CD4-positive, alpha-beta memory T cell (primary cell): ENCODE results near the gene MAP2K3. TPM values are rescaled to one million over a fixed set of nuclear protein-coding genes. Genes with fewer than 3 reads are reported as not detected.
A peak's percentile ranks its signal among the peaks of the same experiment; 100 is the strongest.

Experiments
- CTCF ChIA-PET: fragments of 350-600 bp; sonication (Branson Sonifier 250); formaldehyde crosslinking; loops from one replicate; lab custom pipeline; 2021; ENCODE audit warnings: inconsistent platforms; ENCODE audit not compliant: partially characterized antibody; lab: Charles Lee
- POLR2A ChIA-PET: fragments of 350-600 bp; sonication (Branson Sonifier 250); formaldehyde crosslinking; loops from one replicate; lab custom pipeline; 2021; ENCODE audit not compliant: partially characterized antibody; lab: Charles Lee
- DNase-seq, 5 donors: peaks; one replicate each; pipeline versions ENCODE4 v3.0.0 to v3.0.0-alpha.2; 2020 to 2022; ENCODE audit warnings: mixed read lengths in 1 of 5
- H3K27ac ChIP-seq: one replicate; pipeline ENCODE4 v1.7.0; 2013; ENCODE audit warnings: low read depth, low read length
- H3K27me3 ChIP-seq: 2 replicates; pipeline ENCODE4 v1.7.0; 2013; ENCODE audit warnings: mild to moderate bottlenecking, low read length, moderate library complexity; ENCODE audit not compliant: insufficient read depth
- H3K36me3 ChIP-seq: 2 replicates; pipeline ENCODE4 v1.7.0; 2013; ENCODE audit warnings: mild to moderate bottlenecking, low read length, moderate library complexity; ENCODE audit not compliant: insufficient read depth
- H3K4me1 ChIP-seq: 2 replicates; pipeline ENCODE4 v1.7.0; 2013; ENCODE audit warnings: mild to moderate bottlenecking, low read length, moderate library complexity; ENCODE audit not compliant: insufficient read depth
- H3K4me3 ChIP-seq, 2 donors: one replicate each; pipeline ENCODE4 v1.7.0; 2013; ENCODE audit warnings: low read length in 2 of 2, mild to moderate bottlenecking in 1 of 2
- H3K9me3 ChIP-seq, 2 donors: one replicate each; pipeline ENCODE4 v1.7.0; 2013; ENCODE audit warnings: low read length in 2 of 2, control low read depth in 1 of 2; ENCODE audit not compliant: control insufficient read depth in 1 of 2
- H3K27ac Mint-ChIP-seq, 7 donors: one replicate each; pipeline ENCODE4 v1.8.0; 2020 to 2021; ENCODE audit warnings: mixed read lengths in 7 of 7, mild to moderate bottlenecking in 6 of 7, inconsistent platforms in 3 of 7, moderate library complexity in 3 of 7
- H3K27me3 Mint-ChIP-seq, 2 donors: one replicate each; pipeline ENCODE4 v1.8.0; 2020 to 2021; ENCODE audit warnings: mixed read lengths in 2 of 2
- H3K36me3 Mint-ChIP-seq, 2 donors: one replicate each; pipeline ENCODE4 v1.8.0; 2020 to 2021; ENCODE audit warnings: mixed read lengths in 2 of 2, inconsistent platforms in 1 of 2, mild to moderate bottlenecking in 1 of 2
- H3K4me1 Mint-ChIP-seq, 4 donors: one replicate each; pipeline ENCODE4 v1.8.0; 2020 to 2021; ENCODE audit warnings: mixed read lengths in 4 of 4, mild to moderate bottlenecking in 1 of 4
- H3K4me3 Mint-ChIP-seq, 8 donors: one replicate each; pipeline ENCODE4 v1.8.0; 2020 to 2021; ENCODE audit warnings: mixed read lengths in 8 of 8, mild to moderate bottlenecking in 7 of 8, moderate library complexity in 6 of 8, inconsistent platforms in 3 of 8
- H3K9me3 Mint-ChIP-seq, 8 donors: one replicate each; pipeline ENCODE4 v1.8.0; 2020 to 2021; ENCODE audit warnings: mixed read lengths in 8 of 8, mild to moderate bottlenecking in 5 of 8, inconsistent platforms in 3 of 8, moderate library complexity in 1 of 8
- intact Hi-C: fragments of 100-400 bp; cut with micrococcal nuclease; formaldehyde crosslinking; loops from one replicate; pipeline ENCODE4 v1.15.1; 2023
- polyA plus RNA-seq, 2 donors: library from polyadenylated mRNA; unstranded; fragments of 300-500 nt; fragmentation: Illumina TruSeq; gene quantifications; one replicate each; pipeline ENCODE4 v1.2.3, GENCODE V29; 2021
- total RNA-seq, 2 experiments: library from RNA; stranded (reverse); gene quantifications; one replicate each; pipeline ENCODE4 v1.2.3, GENCODE V29; 2021

Gene MAP2K3
- total and polyA plus RNA-seq, 4 experiments from 2014 or later, result 48.5 to 88.9 (median 57.9) TPM

- no peaks in the 10 kb centered on the region for H3K9me3 ChIP-seq
- peak; percentile 80 to 86 (median 82) for DNase-seq
- Mint-ChIP-seq H3K4me1 (peaks cover 36 to 69% (median 49%) of the 10 kb centered on the region in 4 donors), H3K27ac (peak overlapping the region; percentile 66 to 90 (median 88)), H3K27me3 (no peaks in the 10 kb centered on the region), H3K9me3 (no peaks in the 10 kb centered on the region), H3K4me3 (peak overlapping the region in 4 of 8 donors; percentile 21 to 78 (median 37)), H3K36me3 (peaks cover 0 to 3% of the 10 kb centered on the region in 2 donors)
- ChIA-PET POLR2A (interaction anchor here (0.5 to 1.8 kb wide), 4 partner anchors 7 to 233 kb away, joined by 3 to 15 read pairs (median 6); partner anchors contain the start of gene NATD1), CTCF (interaction anchor here (1.2 to 8.2 kb wide), 13 partner anchors 7 to 245 kb away, joined by 3 to 87 read pairs (median 13); partner anchors contain the start of genes NATD1 and TMEM11)
- H3K27ac ChIP-seq, result peak overlapping the region; percentile 24
- intact Hi-C loops, result loop anchor here (1.0 to 5.0 kb wide), 5 partner anchors 8 to 272 kb away; partner anchors contain the start of gene DHRS7B
- no peak overlapping the region for H3K4me3 ChIP-seq
- peaks cover 57% of the 10 kb centered on the region for H3K4me1 ChIP-seq
- no peaks in the 10 kb centered on the region for H3K27me3 ChIP-seq
- H3K36me3 ChIP-seq, result no peaks in the 10 kb centered on the region
Measured at GRCh38 chr17:21280081-21280518, 4.4 kb upstream of the MAP2K3 start.

- intact Hi-C loops, result loop anchor here (5.0 kb wide), 1 partner anchor 270 kb away; no protein-coding TSS in a partner anchor
- CTCF ChIA-PET, result interaction anchor here (0.9 to 8.2 kb wide), 3 partner anchors 34 to 232 kb away, joined by 3 to 87 read pairs (median 3); no protein-coding TSS in a partner anchor
- peaks cover 57% of the 10 kb centered on the region for H3K4me1 ChIP-seq
- no peaks in the 10 kb centered on the region for H3K36me3 ChIP-seq
- peak in 1 of 5 donors; percentile 19 for DNase-seq
- Mint-ChIP-seq H3K4me3 (peak overlapping the region in 3 of 8 donors; percentile 39 to 84 (median 72)), H3K27me3 (no peaks in the 10 kb centered on the region), H3K9me3 (no peaks in the 10 kb centered on the region), H3K36me3 (peaks cover 0 to 17% of the 10 kb centered on the region in 2 donors), H3K4me1 (peaks cover 42 to 76% (median 54%) of the 10 kb centered on the region in 4 donors), H3K27ac (peak overlapping the region in 6 of 7 donors; percentile 11 to 81 (median 66))
- no peak overlapping the region for H3K4me3 ChIP-seq
- no peaks in the 10 kb centered on the region for H3K27me3 ChIP-seq
- H3K27ac ChIP-seq, result no peak overlapping the region
- no peaks in the 10 kb centered on the region for H3K9me3 ChIP-seq
- POLR2A ChIA-PET, result interaction anchor here (0.9 kb wide), 1 partner anchor 68 kb away, joined by 3 read pairs; no protein-coding TSS in a partner anchor
Measured at GRCh38 chr17:21282231-21282630, 2.3 kb upstream of the MAP2K3 start.

- POLR2A ChIA-PET, result interaction anchor here (0.9 kb wide), 1 partner anchor 68 kb away, joined by 3 read pairs; no protein-coding TSS in a partner anchor
- Histone ChIP-seq H3K27me3 (no peaks in the 10 kb centered on the region), H3K9me3 (no peaks in the 10 kb centered on the region), H3K4me1 (peaks cover 56% of the 10 kb centered on the region), H3K4me3 (no peak overlapping the region), H3K36me3 (no peaks in the 10 kb centered on the region), H3K27ac (no peak overlapping the region)
- Mint-ChIP-seq H3K4me1 (peaks cover 43 to 76% (median 57%) of the 10 kb centered on the region in 4 donors), H3K4me3 (peak overlapping the region in 6 of 8 donors; percentile 40 to 99 (median 95)), H3K27ac (peak overlapping the region; percentile 29 to 83 (median 75)), H3K27me3 (no peaks in the 10 kb centered on the region), H3K36me3 (peaks cover 0 to 22% of the 10 kb centered on the region in 2 donors), H3K9me3 (no peaks in the 10 kb centered on the region)
- CTCF ChIA-PET, result interaction anchor here (8.2 kb wide), 1 partner anchor 231 kb away, joined by 87 read pairs; no protein-coding TSS in a partner anchor
- intact Hi-C loops, result loop anchor here (5.0 kb wide), 1 partner anchor 269 kb away; no protein-coding TSS in a partner anchor
- peak in 1 of 5 donors; percentile 34 for DNase-seq
Measured at GRCh38 chr17:21282850-21283249, 1.7 kb upstream of the MAP2K3 start.

GRCh38 chr17:21283482-21284318 lies 811 bp upstream of the MAP2K3 start:
- CTCF ChIA-PET, result interaction anchor here (1.0 to 8.2 kb wide), 3 partner anchors 228 to 230 kb away, joined by 3 to 87 read pairs (median 4); no protein-coding TSS in a partner anchor
- H3K36me3 Mint-ChIP-seq, result peaks cover 0 to 23% of the 10 kb centered on the region in 2 donors
- H3K4me3 ChIP-seq, result peak overlapping the region; percentile 42 to 87
- no peaks in the 10 kb centered on the region for H3K27me3 ChIP-seq
- peak in 2 of 5 donors; percentile 10 to 37 for DNase-seq
- H3K27me3 Mint-ChIP-seq, result no peaks in the 10 kb centered on the region
- H3K4me1 ChIP-seq, result peaks cover 56% of the 10 kb centered on the region
- peak overlapping the region; percentile 94 for H3K27ac ChIP-seq
- H3K27ac Mint-ChIP-seq, result peak overlapping the region; percentile 92 to 99 (median 98)
- peaks cover 41 to 78% (median 57%) of the 10 kb centered on the region in 4 donors for H3K4me1 Mint-ChIP-seq
- H3K4me3 Mint-ChIP-seq, result peak overlapping the region; percentile 90 to 99 (median 96)
- no peaks in the 10 kb centered on the region for H3K36me3 ChIP-seq
- H3K9me3 ChIP-seq, result no peaks in the 10 kb centered on the region
- POLR2A ChIA-PET, result interaction anchor here (0.7 to 2.6 kb wide), 4 partner anchors 8 to 241 kb away, joined by 3 to 19 read pairs (median 6); partner anchors contain the start of gene USP22
- no peaks in the 10 kb centered on the region for H3K9me3 Mint-ChIP-seq
- intact Hi-C loops, result loop anchor here (1.0 to 5.0 kb wide), 8 partner anchors 8 to 269 kb away; partner anchors contain the start of genes DHRS7B, NATD1, TMEM11 and USP22

GRCh38 chr17:21285164-21286065 lies 904 bp downstream of the MAP2K3 start:
- H3K27me3 Mint-ChIP-seq, result no peaks in the 10 kb centered on the region
- Histone ChIP-seq H3K9me3 (no peaks in the 10 kb centered on the region), H3K36me3 (no peaks in the 10 kb centered on the region), H3K4me3 (peak overlapping the region; percentile 76 to 87), H3K27me3 (no peaks in the 10 kb centered on the region), H3K4me1 (peaks cover 56% of the 10 kb centered on the region), H3K27ac (peak overlapping the region; percentile 94)
- H3K9me3 Mint-ChIP-seq, result peaks cover 0 to under 1% (median 0%) of the 10 kb centered on the region in 8 donors
- peak overlapping the region; percentile 95 to 99 (median 96) for H3K4me3 Mint-ChIP-seq
- CTCF ChIA-PET, result interaction anchor here (1.1 to 4.3 kb wide), 3 partner anchors 7 to 166 kb away, joined by 4 to 56 read pairs (median 4); no protein-coding TSS in a partner anchor
- peak overlapping the region; percentile 97 to 99 (median 98) for H3K27ac Mint-ChIP-seq
- peaks cover 26 to 74% (median 46%) of the 10 kb centered on the region in 4 donors for H3K4me1 Mint-ChIP-seq
- POLR2A ChIA-PET, result interaction anchor here (0.6 to 4.3 kb wide), 6 partner anchors 9 to 242 kb away, joined by 3 to 59 read pairs (median 12); partner anchors contain the start of gene USP22
- DNase-seq, result peak in 1 of 5 donors; percentile 39
- peaks cover 0 to 24% of the 10 kb centered on the region in 2 donors for H3K36me3 Mint-ChIP-seq
- intact Hi-C loops, result loop anchor here (2.0 kb wide), 1 partner anchor 171 kb away; no protein-coding TSS in a partner anchor
